GM21390 (cell line): ENCODE results near the gene DEPP1.
A peak's percentile ranks its signal among the peaks of the same experiment; 100 is the strongest.

Experiments used
- ATAC-seq: cut with Tn5 transposase; IDR thresholded peaks from one replicate; pipeline ENCODE4 v1.9.1; 2021; ENCODE audit not compliant: unreplicated experiment

Gene DEPP1

GRCh38 chr10:44955413-44956070 is 23.1 kb downstream of the DEPP1 start:
- no peak for ATAC-seq

GRCh38 chr10:44954962-44955361 is 23.6 kb downstream of the DEPP1 start:
- no peak for ATAC-seq

GRCh38 chr10:44954042-44954441 is 24.6 kb downstream of the DEPP1 start:
- no peak for ATAC-seq

- ATAC-seq = no peak
Measured at GRCh38 chr10:44952779-44953231, 25.8 kb downstream of the DEPP1 start.

GRCh38 chr10:44951576-44952226 is 26.9 kb downstream of the DEPP1 start:
- no peak for ATAC-seq

GRCh38 chr10:44950326-44951225 is 28.0 kb downstream of the DEPP1 start:
- no peak for ATAC-seq

GRCh38 chr10:44949915-44950314 is 28.7 kb downstream of the DEPP1 start:
- ATAC-seq = no peak

- ATAC-seq = no peak
Measured at GRCh38 chr10:44949127-44949802, 29.3 kb downstream of the DEPP1 start.

GRCh38 chr10:44948642-44949041 is 30.0 kb downstream of the DEPP1 start:
- ATAC-seq = no peak

- ATAC-seq = peak; percentile 47
Measured at GRCh38 chr10:44947371-44948152, 31.0 kb downstream of the DEPP1 start.

GRCh38 chr10:44946205-44946604 is 32.4 kb downstream of the DEPP1 start:
- peak; percentile 39 for ATAC-seq

GRCh38 chr10:44944354-44944753 is 34.3 kb downstream of the DEPP1 start:
- no peak for ATAC-seq

GRCh38 chr10:44939691-44940401 is 38.8 kb downstream of the DEPP1 start:
- ATAC-seq = no peak

GRCh38 chr10:44938956-44939355 is 39.7 kb downstream of the DEPP1 start:
- ATAC-seq = no peak

GRCh38 chr10:44937196-44938005 is 41.2 kb downstream of the DEPP1 start:
- ATAC-seq = no peak

- ATAC-seq = no peak
Measured at GRCh38 chr10:44936314-44936975, 42.2 kb downstream of the DEPP1 start.

GRCh38 chr10:44935966-44936295 is 42.7 kb downstream of the DEPP1 start:
- no peak for ATAC-seq

- no peak for ATAC-seq
Measured at GRCh38 chr10:44935201-44935965, 43.2 kb downstream of the DEPP1 start.
